ENCODE data around the gene SCYGR6.

DNA sequence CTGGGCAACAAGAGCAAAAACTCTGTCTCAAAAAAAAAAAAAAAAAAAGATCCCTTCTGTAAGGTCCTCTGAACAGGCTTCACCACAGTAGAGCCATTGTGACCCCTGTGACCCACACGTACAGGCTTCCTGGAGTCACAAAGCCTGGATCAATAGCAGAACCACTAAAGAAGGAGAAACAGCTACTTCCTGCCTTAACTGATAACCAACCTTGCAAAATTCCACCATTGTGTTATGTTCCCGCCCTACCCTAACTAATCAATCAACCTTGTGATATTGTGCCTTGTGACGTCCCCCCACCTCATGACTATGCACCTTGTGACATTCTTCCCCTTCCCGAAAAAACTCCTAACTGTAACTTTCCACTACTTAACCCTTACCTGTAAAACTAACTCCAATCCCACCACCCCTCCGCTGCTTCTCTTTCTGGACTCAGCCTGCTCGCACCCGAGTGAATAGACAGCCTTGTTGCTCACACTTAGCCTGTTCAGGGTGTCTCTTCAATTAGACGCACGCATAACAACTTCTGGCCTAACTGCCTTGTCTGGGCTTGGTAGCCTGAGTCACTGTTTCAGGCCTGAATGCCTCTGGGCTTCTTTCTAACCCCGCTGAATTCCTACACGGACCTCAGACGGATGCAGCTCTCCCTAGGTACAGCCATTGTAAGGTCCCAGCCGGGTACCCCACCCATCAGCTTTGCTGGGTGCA, 35.0 kb upstream of the SCYGR6 start:
- TF ChIP-seq POLR2AphosphoS5 (IDR thresholded peaks at IDR 0.05; ENCODE audit: low read depth, low read length), result no peak
- no peak for TF ChIP-seq TAF1 (IDR thresholded peaks at IDR 0.05; ENCODE audit: low read depth, low read length)
